ENCODE results near the gene LMF2. TPM values are rescaled to one million over a fixed set of nuclear protein-coding genes. Genes with fewer than 3 reads are reported as not detected.

LMF2 gene
- total RNA-seq, 2 experiments from 2014 or later = 49.2 to 50.7 TPM

GRCh38 chr22:50526834-50527801 lies 19.6 kb upstream of the LMF2 start:
- peak overlapping the region; percentile 92 for H3K27ac ChIP-seq (ENCODE audit: low read depth, low read length, poor library complexity, severe bottlenecking)
- peaks cover 4% of the 10 kb centered on the region; the same call in 1 of the 2 replicates for H3K79me2 ChIP-seq (ENCODE audit: insufficient read depth, low read depth, low read length)
- ChIA-PET CTCF (ENCODE audit: unreplicated experiment) (no interaction called here), POLR2A (no interaction called here)
- H3K9me3 ChIP-seq (ENCODE audit: low read length) = no peaks in the 10 kb centered on the region
- peaks cover 39% of the 10 kb centered on the region for H3K4me1 ChIP-seq (ENCODE audit: insufficient read depth, low read length, poor library complexity, severe bottlenecking)
- no peaks in the 10 kb centered on the region for H4K20me1 ChIP-seq (ENCODE audit: insufficient read depth, low read length)
- H3K4me2 ChIP-seq (ENCODE audit: low read length) = peak overlapping the region; percentile 86
- intact Hi-C loops (cut with micrococcal nuclease; ENCODE audit: unreplicated experiment) = loop anchor here (2.0 to 5.0 kb wide), 3 partner anchors 36 to 285 kb away; partner anchors contain the start of gene SYCE3
- no peaks in the 10 kb centered on the region for H3K9me2 ChIP-seq (ENCODE audit: insufficient read depth, low read length)
- H3K4me3 ChIP-seq (ENCODE audit: low read depth, low read length, poor library complexity, severe bottlenecking) = peak overlapping the region; percentile 77
- H2AFZ ChIP-seq (ENCODE audit: low read length) = peak overlapping the region; percentile 31; the same call in 1 of the 2 replicates
- no TSS peak for BruUV-seq (replicated peaks)
- no peak for TF ChIP-seq EZH2phosphoT487 (IDR thresholded peaks at IDR 0.05; ENCODE audit: borderline replicate concordance, low read depth, low read length)
- TF ChIP-seq CTCF (conservative IDR thresholded peaks at IDR 0.05; ENCODE audit: low read length) = no peak
- peak; percentile 60 for DNase-seq (ENCODE audit: low spot score)
- H3K36me3 ChIP-seq (ENCODE audit: insufficient read depth, low read length) = peaks cover 30% of the 10 kb centered on the region

- Histone ChIP-seq H3K4me1 (ENCODE audit: insufficient read depth, low read length, poor library complexity, severe bottlenecking) (peaks cover 31% of the 10 kb centered on the region), H3K79me2 (ENCODE audit: insufficient read depth, low read depth, low read length) (peaks cover 4% of the 10 kb centered on the region; the same call in 1 of the 2 replicates), H2AFZ (ENCODE audit: low read length) (peak overlapping the region; percentile 31; the same call in 1 of the 2 replicates), H3K9me3 (ENCODE audit: low read length) (no peaks in the 10 kb centered on the region), H3K9me2 (ENCODE audit: insufficient read depth, low read length) (no peaks in the 10 kb centered on the region), H3K4me2 (ENCODE audit: low read length) (peak overlapping the region; percentile 86), H3K36me3 (ENCODE audit: insufficient read depth, low read length) (peaks cover 38% of the 10 kb centered on the region), H3K4me3 (ENCODE audit: low read depth, low read length, poor library complexity, severe bottlenecking) (peak overlapping the region; percentile 77), H3K27ac (ENCODE audit: low read depth, low read length, poor library complexity, severe bottlenecking) (peak overlapping the region; percentile 92), H4K20me1 (ENCODE audit: insufficient read depth, low read length) (no peaks in the 10 kb centered on the region)
- peak; percentile 85 for DNase-seq (ENCODE audit: low spot score)
- no TSS peak for BruUV-seq (replicated peaks)
- peak; percentile 78 for TF ChIP-seq CTCF (conservative IDR thresholded peaks at IDR 0.05; ENCODE audit: low read length)
- no peak for TF ChIP-seq EZH2phosphoT487 (IDR thresholded peaks at IDR 0.05; ENCODE audit: borderline replicate concordance, low read depth, low read length)
- ChIA-PET POLR2A (interaction anchor here (0.6 to 3.3 kb wide), 9 partner anchors 9 to 284 kb away, joined by 3 to 33 read pairs (median 4); partner anchors contain the start of genes LMF2 and NCAPH2), CTCF (ENCODE audit: unreplicated experiment) (interaction anchor here (0.5 to 1.6 kb wide), 9 partner anchors 13 to 271 kb away, joined by 3 to 9 read pairs (median 5); partner anchors contain the start of genes LMF2 and NCAPH2)
- intact Hi-C loops (cut with micrococcal nuclease; ENCODE audit: unreplicated experiment) = loop anchor here (2.0 to 5.0 kb wide), 3 partner anchors 37 to 284 kb away; partner anchors contain the start of gene SYCE3
These were observed 18.8 kb upstream of the LMF2 start for GRCh38 chr22:50526108-50526833.

All from OCI-LY7 (cell line).